DND-41 (cell line): Measurements from ENCODE around the gene NRXN2.

Experiments used
- ATAC-seq: fragments of 200-7000 bp; cut with Tn5 transposase; 3 replicates; pipeline ENCODE4 v1.9.1; 2021; ENCODE audit warnings: low read depth; ENCODE audit not compliant: insufficient read depth
- DNase-seq: peaks from one replicate; pipeline ENCODE4 v3.0.0-alpha.2; 2020
- H2AFZ ChIP-seq: 2 replicates; pipeline ENCODE4 v1.6.0; 2012; ENCODE audit warnings: low read depth, low read length
- H3K27ac ChIP-seq: 2 replicates; pipeline ENCODE4 v1.5.1; 2012; ENCODE audit warnings: low read length, inconsistent platforms
- H3K27me3 ChIP-seq: fragments of 200-600 bp; sonication (generic); 2 replicates; pipeline ENCODE4 v1.6.0; 2012; ENCODE audit warnings: low read length, mild to moderate bottlenecking, inconsistent platforms; ENCODE audit not compliant: insufficient read depth, poor library complexity
- H3K36me3 ChIP-seq: 2 replicates; pipeline ENCODE4 v1.5.1; 2012; ENCODE audit warnings: low read length, inconsistent platforms; ENCODE audit not compliant: insufficient read depth
- H3K4me1 ChIP-seq: 2 replicates; pipeline ENCODE4 v1.5.1; 2012; ENCODE audit warnings: mild to moderate bottlenecking, low read length; ENCODE audit not compliant: insufficient read depth
- H3K4me2 ChIP-seq: 2 replicates; pipeline ENCODE4 v1.6.0; 2012; ENCODE audit warnings: mild to moderate bottlenecking, moderate library complexity, low read length, inconsistent platforms; ENCODE audit not compliant: insufficient read depth
- H3K4me3 ChIP-seq, 2 experiments: fragments of 200-600 bp in 1 of 2; shearing (Covaris generic) in 1 of 2; 2 replicates each; pipeline ENCODE4 v1.5.1; 2012 to 2016; ENCODE audit warnings: inconsistent platforms in 2 of 2, low read length in 2 of 2, mild to moderate bottlenecking in 2 of 2, low read depth in 1 of 2, moderate library complexity in 1 of 2
- H3K79me2 ChIP-seq: 2 replicates; pipeline ENCODE4 v1.6.0; 2012; ENCODE audit warnings: low read length, inconsistent platforms; ENCODE audit not compliant: insufficient read depth
- H3K9ac ChIP-seq: 2 replicates; pipeline ENCODE4 v1.6.0; 2012; ENCODE audit warnings: low read depth, mild to moderate bottlenecking, inconsistent platforms, low read length, moderate library complexity
- H3K9me3 ChIP-seq: 2 replicates; pipeline ENCODE4 v1.5.1; 2012; ENCODE audit warnings: low read length, moderate library complexity, mild to moderate bottlenecking, inconsistent platforms; ENCODE audit not compliant: insufficient read depth, severe bottlenecking
- H4K20me1 ChIP-seq: 2 replicates; pipeline ENCODE4 v1.6.0; 2012; ENCODE audit warnings: low read length; ENCODE audit not compliant: insufficient read depth
- EZH2 ChIP-seq: IDR thresholded peaks from 3 replicates; pipeline ENCODE4 v1.6.1; 2012; ENCODE audit warnings: borderline replicate concordance, low read depth, mild to moderate bottlenecking, moderate library complexity, low read length, inconsistent platforms; ENCODE audit not compliant: severe bottlenecking
- TF ChIP-seq, protein P1 (sequence below): IDR thresholded peaks from 2 replicates; pipeline ENCODE4 v1.5.1; 2012; ENCODE audit warnings: borderline replicate concordance, low read length, moderate library complexity, mild to moderate bottlenecking; ENCODE audit not compliant: poor library complexity, severe bottlenecking; ENCODE audit errors: extremely low read depth

Gene NRXN2

DNA sequence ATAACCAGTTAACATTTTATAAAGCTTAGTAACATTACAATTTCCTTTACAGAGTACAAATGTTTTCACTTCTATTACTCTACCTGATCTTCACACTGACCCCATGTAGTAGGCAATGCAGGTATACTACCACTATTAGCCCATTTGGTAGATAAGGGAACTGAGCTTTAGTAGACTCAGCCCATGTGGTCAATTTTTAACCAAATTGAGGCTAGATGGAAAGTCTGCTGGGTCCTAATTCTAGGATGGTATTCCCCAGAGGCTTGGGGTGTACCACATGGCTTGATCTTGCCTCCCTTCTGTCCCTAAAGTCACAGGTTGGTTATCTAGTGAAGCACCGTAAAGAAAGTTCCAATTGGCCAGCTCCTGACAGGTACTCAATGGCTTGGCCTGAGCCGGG, 48.2 kb downstream of the NRXN2 start:
- H3K4me1 ChIP-seq = no peaks in the 10 kb centered on the region
- H3K36me3 ChIP-seq = no peaks in the 10 kb centered on the region
- DNase-seq (no peak), ATAC-seq (no peak)
- H3K27me3 ChIP-seq = peaks cover 34% of the 10 kb centered on the region
- no peak overlapping the region for H2AFZ ChIP-seq
- TF ChIP-seq EZH2 = no peak
- TF ChIP-seq, protein P1, sequence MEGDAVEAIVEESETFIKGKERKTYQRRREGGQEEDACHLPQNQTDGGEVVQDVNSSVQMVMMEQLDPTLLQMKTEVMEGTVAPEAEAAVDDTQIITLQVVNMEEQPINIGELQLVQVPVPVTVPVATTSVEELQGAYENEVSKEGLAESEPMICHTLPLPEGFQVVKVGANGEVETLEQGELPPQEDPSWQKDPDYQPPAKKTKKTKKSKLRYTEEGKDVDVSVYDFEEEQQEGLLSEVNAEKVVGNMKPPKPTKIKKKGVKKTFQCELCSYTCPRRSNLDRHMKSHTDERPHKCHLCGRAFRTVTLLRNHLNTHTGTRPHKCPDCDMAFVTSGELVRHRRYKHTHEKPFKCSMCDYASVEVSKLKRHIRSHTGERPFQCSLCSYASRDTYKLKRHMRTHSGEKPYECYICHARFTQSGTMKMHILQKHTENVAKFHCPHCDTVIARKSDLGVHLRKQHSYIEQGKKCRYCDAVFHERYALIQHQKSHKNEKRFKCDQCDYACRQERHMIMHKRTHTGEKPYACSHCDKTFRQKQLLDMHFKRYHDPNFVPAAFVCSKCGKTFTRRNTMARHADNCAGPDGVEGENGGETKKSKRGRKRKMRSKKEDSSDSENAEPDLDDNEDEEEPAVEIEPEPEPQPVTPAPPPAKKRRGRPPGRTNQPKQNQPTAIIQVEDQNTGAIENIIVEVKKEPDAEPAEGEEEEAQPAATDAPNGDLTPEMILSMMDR = no peak
- no peak overlapping the region for H3K4me2 ChIP-seq
- no peaks in the 10 kb centered on the region for H3K79me2 ChIP-seq
- H3K4me3 ChIP-seq = no peak overlapping the region
- H3K27ac ChIP-seq = no peak overlapping the region
- peaks cover 3% of the 10 kb centered on the region; the same call in 1 of the 2 replicates for H4K20me1 ChIP-seq
- no peak overlapping the region for H3K9ac ChIP-seq
- H3K9me3 ChIP-seq = no peaks in the 10 kb centered on the region

DNA sequence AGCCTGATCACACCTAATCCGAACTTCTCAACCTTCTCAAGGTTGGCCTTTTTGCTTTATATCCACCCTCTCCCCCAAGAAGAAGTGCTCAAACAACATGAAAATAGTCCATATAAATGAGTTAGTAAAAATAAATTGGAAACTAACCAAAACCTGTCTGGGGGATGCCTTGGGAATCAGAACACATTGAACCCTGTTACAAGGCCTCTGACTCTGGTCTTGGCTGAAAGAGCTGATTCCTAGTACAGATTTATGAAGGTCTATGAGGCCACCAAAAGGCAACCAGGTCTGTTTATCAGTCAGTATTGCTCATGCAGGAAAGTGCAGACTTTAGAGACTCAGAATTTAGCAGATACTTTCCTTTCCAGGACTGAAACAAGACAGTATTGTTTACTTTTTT, 49.7 kb downstream of the NRXN2 start:
- Histone ChIP-seq H2AFZ (no peak overlapping the region), H3K4me3 (no peak overlapping the region), H3K4me1 (no peaks in the 10 kb centered on the region), H3K9ac (no peak overlapping the region), H3K79me2 (no peaks in the 10 kb centered on the region), H3K4me2 (no peak overlapping the region), H3K9me3 (no peaks in the 10 kb centered on the region), H4K20me1 (peaks cover 3% of the 10 kb centered on the region; the same call in 1 of the 2 replicates), H3K27ac (no peak overlapping the region), H3K27me3 (peaks cover 31% of the 10 kb centered on the region), H3K36me3 (no peaks in the 10 kb centered on the region)
- ATAC-seq (no peak), DNase-seq (no peak)
- TF ChIP-seq, protein P1 = no peak
- no peak for TF ChIP-seq EZH2

DNA sequence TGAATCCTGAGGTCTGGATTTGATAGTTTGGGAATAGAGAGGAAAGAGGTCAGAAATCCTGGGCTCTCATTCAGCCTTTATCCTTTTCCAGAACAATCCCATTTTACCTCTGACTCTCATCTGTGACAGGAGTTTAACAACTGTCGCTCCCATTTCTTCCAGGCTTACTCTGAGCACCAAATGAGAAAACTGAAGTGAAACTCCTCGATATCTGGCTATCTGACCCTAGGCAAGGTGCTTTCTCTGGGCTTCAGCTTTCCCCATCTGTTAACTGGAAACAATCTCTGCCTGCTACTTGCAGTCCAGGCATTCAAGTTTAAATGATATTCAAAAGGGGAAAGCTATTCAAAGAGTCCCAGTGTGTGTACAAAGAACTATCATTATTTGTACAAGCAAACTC, 50.1 kb downstream of the NRXN2 start:
- no peak for TF ChIP-seq EZH2
- TF ChIP-seq, protein P1 = no peak
- peaks cover 27% of the 10 kb centered on the region for H3K27me3 ChIP-seq
- H3K79me2 ChIP-seq = no peaks in the 10 kb centered on the region
- no peaks in the 10 kb centered on the region for H3K4me1 ChIP-seq
- H3K4me2 ChIP-seq = no peak overlapping the region
- H3K4me3 ChIP-seq = no peak overlapping the region
- ATAC-seq (no peak), DNase-seq (no peak)
- no peak overlapping the region for H3K9ac ChIP-seq
- H3K9me3 ChIP-seq = no peaks in the 10 kb centered on the region
- no peak overlapping the region for H3K27ac ChIP-seq
- H2AFZ ChIP-seq = no peak overlapping the region
- H3K36me3 ChIP-seq = no peaks in the 10 kb centered on the region
- peaks cover 3% of the 10 kb centered on the region; the same call in 1 of the 2 replicates for H4K20me1 ChIP-seq

DNA sequence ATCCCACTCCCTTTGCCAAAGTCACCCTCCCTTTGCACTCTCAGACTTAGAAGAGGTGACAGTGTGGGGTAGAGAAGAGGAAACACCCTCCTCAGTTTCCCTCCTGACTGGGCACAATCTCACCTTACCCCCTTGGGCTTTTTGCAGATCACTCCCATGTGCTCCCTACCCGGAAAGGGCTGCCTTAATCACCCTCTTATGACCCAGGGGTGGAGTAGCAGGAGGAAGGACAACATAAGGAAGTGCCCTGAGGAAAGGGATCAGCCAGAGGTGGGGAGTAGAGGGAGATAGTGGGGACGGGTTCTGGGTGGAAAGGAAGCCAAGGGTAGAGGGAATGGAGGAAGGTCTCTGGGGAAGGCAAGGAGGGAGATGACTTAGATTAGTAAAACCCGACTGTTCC, 52.0 kb downstream of the NRXN2 start:
- Histone ChIP-seq H3K36me3 (no peaks in the 10 kb centered on the region), H3K9ac (no peak overlapping the region), H3K4me2 (no peak overlapping the region), H2AFZ (no peak overlapping the region), H3K9me3 (no peaks in the 10 kb centered on the region), H3K27me3 (peaks cover 20% of the 10 kb centered on the region), H3K4me3 (no peak overlapping the region), H3K79me2 (no peaks in the 10 kb centered on the region), H4K20me1 (peaks cover 3% of the 10 kb centered on the region; the same call in 1 of the 2 replicates), H3K27ac (no peak overlapping the region), H3K4me1 (no peaks in the 10 kb centered on the region)
- ATAC-seq = no peak
- TF ChIP-seq EZH2 = no peak
- TF ChIP-seq, protein P1 = no peak
- DNase-seq = no peak
